ENCODE measurements around the gene CALML6.

GRCh38 chr1:1880617-1881312, 34.3 kb upstream of the CALML6 start:
- TF ChIP-seq CTCF (conservative IDR thresholded peaks at IDR 0.05; ENCODE audit: low read length): no peak
- TF ChIP-seq EZH2phosphoT487 (IDR thresholded peaks at IDR 0.05; ENCODE audit: borderline replicate concordance, low read depth, low read length): no peak

Measured in OCI-LY7 (cell line).